Muscle of back (tissue), 11 donors: ENCODE results near the gene RPL13. TPM values are rescaled to one million over a fixed set of nuclear protein-coding genes. Genes with fewer than 3 reads are reported as not detected.

Source experiments
- DNase-seq, 3 donors: peaks; one replicate each; pipeline versions ENCODE4 v3.0.0 to v3.0.0-alpha.2; 2013
- polyA plus RNA-seq, 10 donors: library from polyadenylated mRNA; unstranded; fragments of 120-200 nt; gene quantifications; one replicate each; pipeline ENCODE4 v1.2.1, GENCODE V29; 2013; ENCODE audit not compliant: insufficient read length in 10 of 10

Gene RPL13
- polyA plus RNA-seq, 10 donors: 2,542 to 4,784 (median 3,744) TPM

- no peak for DNase-seq
Measured at GRCh38 chr16:89613954-89614459, 53.5 kb downstream of the RPL13 start.

Other genes with a start within 250 kb of the RPL13 start
- gene ANKRD11, start 70.1 kb upstream of the RPL13 start, polyA plus RNA-seq: 10 to 100 TPM; 51.5 to 76.1 (median 59.4) TPM
- gene SPG7, start 52.3 kb upstream of the RPL13 start, polyA plus RNA-seq: 10 to 100 TPM; 43.5 to 93.9 (median 63.4) TPM
- under 1 TPM in 7 of 10 donors, not detected in 3; 0.23 to 0.59 (median 0.33) TPM for gene CPNE7, start 15.1 kb downstream of the RPL13 start, polyA plus RNA-seq
- gene DPEP1, start 53.0 kb downstream of the RPL13 start, polyA plus RNA-seq: 1 to 10 TPM in 4 of 10 donors, under 1 TPM in 6; 0.18 to 2.1 (median 0.94) TPM
- 10 to 100 TPM; 37.2 to 52.6 (median 46.5) TPM for gene CHMP1A, start 97.0 kb downstream of the RPL13 start, polyA plus RNA-seq
- 1 to 10 TPM; 3.0 to 6.1 (median 4.2) TPM for gene SPATA33, start 97.2 kb downstream of the RPL13 start, polyA plus RNA-seq
- 10 to 100 TPM; 33.8 to 67.4 (median 45.5) TPM for gene CDK10, start 126.0 kb downstream of the RPL13 start, polyA plus RNA-seq
- gene SPATA2L, start 141.0 kb downstream of the RPL13 start, polyA plus RNA-seq: 1 to 10 TPM in 9 of 10 donors, under 1 TPM in 1; 1.00 to 3.5 (median 2.1) TPM
- 10 to 100 TPM in 4 of 10 donors, 1 to 10 TPM in 6; 7.4 to 12.4 (median 9.9) TPM for gene VPS9D1, start 160.2 kb downstream of the RPL13 start, polyA plus RNA-seq
- 10 to 100 TPM; 16.6 to 25.5 (median 21.9) TPM for gene ZNF276, start 160.9 kb downstream of the RPL13 start, polyA plus RNA-seq